Fibroblast of upper back skin (primary cell): Measurements from ENCODE around the gene LMBRD2.
"Not testable (repeated sequence)": the region's sequence is repeated elsewhere in the genome, so short reads cannot be mapped to it uniquely, and the experiment has no call there.

ENCODE experiments used
- DNase-seq: peaks from one replicate; pipeline ENCODE4 v3.0.0-alpha.2; 2013

Gene LMBRD2

GRCh38 chr5:36151434-36152323 is at the start of gene LMBRD2, which contains the start of gene SKP2:
Gene LMBRD2, minus strand, starts transcription at chr5:36151887. Its CDS starts 8,538 bp downstream, at chr5:36143349.
Gene SKP2, plus strand, starts transcription at chr5:36152111. Its CDS starts 152 bp downstream, at chr5:36152263.
- peak; percentile 98 for DNase-seq

- peak; percentile 55 for DNase-seq
Observed at GRCh38 chr5:36200513-36200912, 48.8 kb upstream of the LMBRD2 start.

- peak; percentile 40 for DNase-seq
Observed at GRCh38 chr5:36199620-36200019, 47.9 kb upstream of the LMBRD2 start.

- DNase-seq, result not testable (repeated sequence)
Observed at GRCh38 chr5:36198783-36199182, 47.1 kb upstream of the LMBRD2 start.

GRCh38 chr5:36198281-36198680 is 46.6 kb upstream of the LMBRD2 start:
- peak; percentile 23 for DNase-seq

GRCh38 chr5:36193746-36194145 is 42.1 kb upstream of the LMBRD2 start:
- no peak for DNase-seq

GRCh38 chr5:36184408-36184807 is 32.7 kb upstream of the LMBRD2 start:
- not testable (repeated sequence) for DNase-seq

- no peak for DNase-seq
Observed at GRCh38 chr5:36181774-36182173, 30.1 kb upstream of the LMBRD2 start.

GRCh38 chr5:36180556-36181350 is 29.1 kb upstream of the LMBRD2 start:
- no peak for DNase-seq

- DNase-seq, result no peak
Observed at GRCh38 chr5:36179950-36180349, 28.3 kb upstream of the LMBRD2 start.

GRCh38 chr5:36178524-36178890 is 26.8 kb upstream of the LMBRD2 start:
- no peak for DNase-seq

GRCh38 chr5:36177715-36178523 is 26.2 kb upstream of the LMBRD2 start:
- DNase-seq, result peak; percentile 52

GRCh38 chr5:36177154-36177553 is 25.5 kb upstream of the LMBRD2 start:
- no peak for DNase-seq

- DNase-seq, result no peak
Observed at GRCh38 chr5:36175043-36175442, 23.4 kb upstream of the LMBRD2 start.

GRCh38 chr5:36174119-36174518 is 22.4 kb upstream of the LMBRD2 start:
- no peak for DNase-seq

- no peak for DNase-seq
Observed at GRCh38 chr5:36173426-36173825, 21.7 kb upstream of the LMBRD2 start.

- no peak for DNase-seq
Observed at GRCh38 chr5:36172599-36172998, 20.9 kb upstream of the LMBRD2 start.

GRCh38 chr5:36170832-36171424 is 19.2 kb upstream of the LMBRD2 start:
- DNase-seq, result no peak

GRCh38 chr5:36168737-36169136 is 17.1 kb upstream of the LMBRD2 start:
- no peak for DNase-seq

- no peak for DNase-seq
Observed at GRCh38 chr5:36164461-36164860, 12.8 kb upstream of the LMBRD2 start.

GRCh38 chr5:36162810-36163486 is 11.3 kb upstream of the LMBRD2 start:
- no peak for DNase-seq

- DNase-seq, result no peak
Observed at GRCh38 chr5:36161361-36161760, 9.7 kb upstream of the LMBRD2 start.
